ENCODE measurements around the gene SAFB.

GRCh38 chr19:5627395-5627904 lies 4.6 kb downstream of the SAFB start:
- TF ChIP-seq EZH2 (IDR thresholded peaks at IDR 0.05; ENCODE audit: insufficient read depth, poor library complexity, severe bottlenecking) (no peak), EZH2phosphoT487 (IDR thresholded peaks at IDR 0.05; ENCODE audit: insufficient read depth, low read depth) (no peak)
